Embryonic facial prominence (tissue), 1 donor: Measurements from ENCODE around the gene CARMIL3.
A peak's percentile ranks its signal among the peaks of the same experiment; 100 is the strongest.
"Not testable (repeated sequence)": the region's sequence is repeated elsewhere in the genome, so short reads cannot be mapped to it uniquely, and the experiment has no call there.

Experiments
- DNase-seq: peaks from one replicate; pipeline ENCODE4 v3.0.0-alpha.2; 2016; ENCODE audit errors: extremely low spot score

CARMIL3 gene

GRCh38 chr14:24093901-24094840 lies 42.4 kb downstream of the CARMIL3 start, which contains the start of gene PCK2:
Gene PCK2 (plus strand): TSS chr14:24094311. CDS start chr14:24094406, 95 bp downstream.
- peak; percentile 69 for DNase-seq

GRCh38 chr14:24094841-24095270 lies 43.0 kb downstream of the CARMIL3 start:
- no peak for DNase-seq

GRCh38 chr14:24095271-24096068 lies 43.7 kb downstream of the CARMIL3 start:
- no peak for DNase-seq

- no peak for DNase-seq
Measured at GRCh38 chr14:24096545-24097181, 44.9 kb downstream of the CARMIL3 start.

GRCh38 chr14:24098229-24098926 lies 46.6 kb downstream of the CARMIL3 start:
- no peak for DNase-seq

GRCh38 chr14:24098927-24099813 lies 47.4 kb downstream of the CARMIL3 start:
- no peak for DNase-seq

- DNase-seq, result no peak
Measured at GRCh38 chr14:24100197-24100981, 48.6 kb downstream of the CARMIL3 start.

GRCh38 chr14:24100982-24101494 lies 49.2 kb downstream of the CARMIL3 start:
- no peak for DNase-seq

GRCh38 chr14:24102357-24103048 lies 50.7 kb downstream of the CARMIL3 start:
- DNase-seq, result no peak

GRCh38 chr14:24103451-24103850 lies 51.6 kb downstream of the CARMIL3 start:
- no peak for DNase-seq

GRCh38 chr14:24105609-24106239 lies 53.9 kb downstream of the CARMIL3 start:
- not testable (repeated sequence) for DNase-seq

GRCh38 chr14:24106672-24107271 lies 55.0 kb downstream of the CARMIL3 start:
- DNase-seq, result no peak

- DNase-seq, result no peak
Measured at GRCh38 chr14:24108336-24108874, 56.6 kb downstream of the CARMIL3 start.

GRCh38 chr14:24110060-24110459 lies 58.3 kb downstream of the CARMIL3 start:
- no peak for DNase-seq

GRCh38 chr14:24110523-24110922 lies 58.7 kb downstream of the CARMIL3 start:
- DNase-seq, result no peak

- no peak for DNase-seq
Measured at GRCh38 chr14:24113379-24113800, 61.6 kb downstream of the CARMIL3 start.

GRCh38 chr14:24113801-24114531 lies 62.2 kb downstream of the CARMIL3 start:
- DNase-seq, result peak; percentile 55
